ENCODE results near the gene SCCPDH. TPM values are rescaled to one million over a fixed set of nuclear protein-coding genes. Genes with fewer than 3 reads are reported as not detected.
"Not testable (repeated sequence)": the region's sequence is repeated elsewhere in the genome, so short reads cannot be mapped to it uniquely, and the experiment has no call there.

SCCPDH gene
- total RNA-seq, 6 experiments from 2014 or later = 21.3 to 27.2 (median 25.6) TPM

GRCh38 chr1:246724731-246725095, 504 bp downstream of the SCCPDH start:
- H3K27me3 Mint-ChIP-seq (ENCODE audit: insufficient read depth) = no peaks in the 10 kb centered on the region; the same call in 1 of the 2 replicates
- H3K9me3 Mint-ChIP-seq = peaks cover 24% of the 10 kb centered on the region
- peaks cover 10% of the 10 kb centered on the region for H3K4me1 Mint-ChIP-seq (ENCODE audit: low read depth)
- DNase-seq = no peak
- peaks cover 39% of the 10 kb centered on the region for H3K36me3 Mint-ChIP-seq (ENCODE audit: low read depth)
- H3K27ac Mint-ChIP-seq = peak overlapping the region; percentile 80
- no peak for TF ChIP-seq CTCF (IDR thresholded peaks at IDR 0.05)
- H3K4me3 Mint-ChIP-seq = peak overlapping the region; percentile 93

GRCh38 chr1:246725191-246725590, 982 bp downstream of the SCCPDH start:
- H3K27me3 Mint-ChIP-seq (ENCODE audit: insufficient read depth) = no peaks in the 10 kb centered on the region; the same call in 1 of the 2 replicates

GRCh38 chr1:246726255-246726679, 2.1 kb downstream of the SCCPDH start:
- Mint-ChIP-seq H3K9me3 (peaks cover 18% of the 10 kb centered on the region), H3K27me3 (ENCODE audit: insufficient read depth) (no peaks in the 10 kb centered on the region; the same call in 1 of the 2 replicates), H3K4me3 (no peak overlapping the region), H3K27ac (no peak overlapping the region), H3K36me3 (ENCODE audit: low read depth) (peaks cover 48% of the 10 kb centered on the region), H3K4me1 (ENCODE audit: low read depth) (peaks cover 10% of the 10 kb centered on the region)
- TF ChIP-seq CTCF (IDR thresholded peaks at IDR 0.05) = no peak
- no peak for DNase-seq

More at GRCh38 chr1:246725191-246725590, 982 bp downstream of the SCCPDH start:
- Mint-ChIP-seq H3K27ac (peak overlapping the region; percentile 80), H3K36me3 (ENCODE audit: low read depth) (peaks cover 44% of the 10 kb centered on the region), H3K4me1 (ENCODE audit: low read depth) (peaks cover 10% of the 10 kb centered on the region), H3K9me3 (peaks cover 24% of the 10 kb centered on the region), H3K4me3 (peak overlapping the region; percentile 93)
- no peak for TF ChIP-seq CTCF (IDR thresholded peaks at IDR 0.05)
- DNase-seq = no peak

- H3K4me1 Mint-ChIP-seq (ENCODE audit: low read depth) = peaks cover 10% of the 10 kb centered on the region
- TF ChIP-seq CTCF (IDR thresholded peaks at IDR 0.05) = no peak
- H3K27me3 Mint-ChIP-seq (ENCODE audit: insufficient read depth) = no peaks in the 10 kb centered on the region; the same call in 1 of the 2 replicates
- peaks cover 18% of the 10 kb centered on the region for H3K9me3 Mint-ChIP-seq
- no peak overlapping the region for H3K4me3 Mint-ChIP-seq
- peaks cover 54% of the 10 kb centered on the region for H3K36me3 Mint-ChIP-seq (ENCODE audit: low read depth)
- no peak for DNase-seq
- no peak overlapping the region for H3K27ac Mint-ChIP-seq
Observed at GRCh38 chr1:246726881-246727280, 2.7 kb downstream of the SCCPDH start.

- Mint-ChIP-seq H3K9me3 (peaks cover 18% of the 10 kb centered on the region), H3K27me3 (ENCODE audit: insufficient read depth) (no peaks in the 10 kb centered on the region; the same call in 1 of the 2 replicates), H3K4me1 (ENCODE audit: low read depth) (peaks cover 10% of the 10 kb centered on the region), H3K27ac (no peak overlapping the region), H3K36me3 (ENCODE audit: low read depth) (peaks cover 57% of the 10 kb centered on the region), H3K4me3 (no peak overlapping the region)
- no peak for DNase-seq
- TF ChIP-seq CTCF (IDR thresholded peaks at IDR 0.05) = no peak
Observed at GRCh38 chr1:246727594-246727993, 3.4 kb downstream of the SCCPDH start.

GRCh38 chr1:246728311-246728710, 4.1 kb downstream of the SCCPDH start:
- Mint-ChIP-seq H3K9me3 (peaks cover 18% of the 10 kb centered on the region), H3K4me3 (no peak overlapping the region), H3K4me1 (ENCODE audit: low read depth) (peaks cover 11% of the 10 kb centered on the region), H3K27me3 (ENCODE audit: insufficient read depth) (no peaks in the 10 kb centered on the region; the same call in 1 of the 2 replicates), H3K27ac (no peak overlapping the region), H3K36me3 (ENCODE audit: low read depth) (peaks cover 57% of the 10 kb centered on the region)
- DNase-seq = no peak
- TF ChIP-seq CTCF (IDR thresholded peaks at IDR 0.05) = no peak

- H3K27ac Mint-ChIP-seq; H3K27me3 Mint-ChIP-seq (ENCODE audit: insufficient read depth); DNase-seq; H3K4me3 Mint-ChIP-seq: not testable (repeated sequence)
- H3K9me3 Mint-ChIP-seq = peaks cover 18% of the 10 kb centered on the region
- H3K4me1 Mint-ChIP-seq (ENCODE audit: low read depth) = peaks cover 16% of the 10 kb centered on the region
- peaks cover 57% of the 10 kb centered on the region for H3K36me3 Mint-ChIP-seq (ENCODE audit: low read depth)
Observed at GRCh38 chr1:246729040-246729439, 4.8 kb downstream of the SCCPDH start.
